HFFc6 (cell line): ENCODE data around the gene VWCE. TPM values are rescaled to one million over a fixed set of nuclear protein-coding genes. Genes with fewer than 3 reads are reported as not detected.
"Not testable (repeated sequence)": the region's sequence is repeated elsewhere in the genome, so short reads cannot be mapped to it uniquely, and the experiment has no call there.

Source experiments
- DNase-seq: peaks from one replicate; pipeline ENCODE4 v3.0.0-alpha.2; 2018
- H3K27ac Mint-ChIP-seq: 2 replicates; pipeline ENCODE4 v1.8.0; 2020; ENCODE audit warnings: mild to moderate bottlenecking, mixed read lengths
- H3K27me3 Mint-ChIP-seq: 2 replicates; pipeline ENCODE4 v1.8.0; 2021; ENCODE audit warnings: mild to moderate bottlenecking, moderate library complexity, mixed read lengths; ENCODE audit not compliant: insufficient read depth
- H3K36me3 Mint-ChIP-seq: 2 replicates; pipeline ENCODE4 v1.8.0; 2021; ENCODE audit warnings: low read depth, mixed read lengths
- H3K4me1 Mint-ChIP-seq: 2 replicates; pipeline ENCODE4 v1.8.0; 2020; ENCODE audit warnings: low read depth, mixed read lengths
- H3K4me3 Mint-ChIP-seq: 2 replicates; pipeline ENCODE4 v1.8.0; 2020; ENCODE audit warnings: mild to moderate bottlenecking, moderate library complexity, mixed read lengths
- H3K9me3 Mint-ChIP-seq: 2 replicates; pipeline ENCODE4 v1.8.0; 2020; ENCODE audit warnings: mild to moderate bottlenecking, mixed read lengths
- total RNA-seq, 6 experiments: library from RNA; stranded (reverse); fragmentation: NEBNext Ultra II Directional; extraction: Animal tissue kit (Norgen Biotek cat#: 25700); gene quantifications; 2 replicates in 1 of 6; 3 replicates in 5 of 6; pipeline ENCODE4 v1.2.3, GENCODE V29; 2021

VWCE gene
- total RNA-seq, 6 experiments from 2014 or later: 0.47 to 1.5 (median 0.74) TPM

DNA sequence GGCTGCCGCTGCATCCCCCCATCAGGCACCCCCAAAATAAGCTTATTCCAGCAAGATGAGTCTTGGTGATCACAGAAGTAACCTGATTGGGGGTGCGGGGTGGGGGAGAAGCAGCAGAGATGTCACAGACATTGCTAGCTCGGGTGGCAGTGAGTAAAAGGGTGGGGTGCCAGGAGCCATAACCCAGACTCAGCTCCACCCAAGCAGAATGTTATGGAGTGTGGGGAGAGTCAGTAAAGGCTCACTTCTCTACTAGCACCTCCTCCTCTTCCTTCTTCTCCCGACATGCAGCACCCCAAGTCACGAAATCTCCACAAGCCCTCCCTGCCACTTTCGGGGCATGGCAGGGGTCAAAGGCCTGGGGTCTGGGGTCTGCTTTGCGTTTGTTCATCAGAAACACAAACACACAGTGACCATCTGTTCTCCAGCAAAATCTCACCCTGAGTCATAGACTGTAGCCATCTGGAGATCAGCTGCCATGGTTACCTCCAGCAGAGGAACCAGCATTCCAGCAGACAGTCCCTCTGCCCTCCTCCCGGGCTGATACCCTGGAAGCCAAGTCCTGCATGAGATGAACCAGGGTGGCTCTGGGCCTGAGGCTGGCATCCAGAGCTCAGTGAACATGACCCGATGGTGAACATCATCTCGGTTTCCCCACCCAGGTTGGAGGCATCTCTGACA, 49.7 kb downstream of the VWCE start:
- H3K9me3 Mint-ChIP-seq, H3K36me3 Mint-ChIP-seq, H3K4me3 Mint-ChIP-seq: not testable (repeated sequence)

DNA sequence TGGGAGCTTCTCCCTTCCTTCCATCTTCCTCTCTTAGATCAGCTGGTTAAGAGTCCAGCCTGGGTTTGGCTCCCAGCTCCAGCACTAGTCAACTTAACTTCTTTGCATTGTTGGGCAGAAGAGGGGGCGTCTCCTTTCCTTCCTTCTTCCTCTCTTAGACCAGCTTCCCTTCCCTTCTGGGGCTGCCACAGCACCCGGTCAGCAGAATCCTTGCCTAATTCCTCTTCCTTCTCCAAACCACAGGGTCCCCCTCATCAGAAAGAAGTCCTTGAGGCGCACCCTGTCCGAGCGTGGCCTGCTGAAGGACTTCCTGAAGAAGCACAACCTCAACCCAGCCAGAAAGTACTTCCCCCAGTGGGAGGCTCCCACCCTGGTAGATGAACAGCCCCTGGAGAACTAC, 53.6 kb downstream of the VWCE start:
- DNase-seq, H3K9me3 Mint-ChIP-seq, H3K27me3 Mint-ChIP-seq, H3K36me3 Mint-ChIP-seq, H3K4me1 Mint-ChIP-seq, H3K27ac Mint-ChIP-seq, H3K4me3 Mint-ChIP-seq: not testable (repeated sequence)

More for the DNA sequence above, 49.7 kb downstream of the VWCE start:
- DNase-seq, H3K27ac Mint-ChIP-seq, H3K4me1 Mint-ChIP-seq: not testable (repeated sequence)
- H3K27me3 Mint-ChIP-seq: peaks cover 25% of the 10 kb centered on the region

DNA sequence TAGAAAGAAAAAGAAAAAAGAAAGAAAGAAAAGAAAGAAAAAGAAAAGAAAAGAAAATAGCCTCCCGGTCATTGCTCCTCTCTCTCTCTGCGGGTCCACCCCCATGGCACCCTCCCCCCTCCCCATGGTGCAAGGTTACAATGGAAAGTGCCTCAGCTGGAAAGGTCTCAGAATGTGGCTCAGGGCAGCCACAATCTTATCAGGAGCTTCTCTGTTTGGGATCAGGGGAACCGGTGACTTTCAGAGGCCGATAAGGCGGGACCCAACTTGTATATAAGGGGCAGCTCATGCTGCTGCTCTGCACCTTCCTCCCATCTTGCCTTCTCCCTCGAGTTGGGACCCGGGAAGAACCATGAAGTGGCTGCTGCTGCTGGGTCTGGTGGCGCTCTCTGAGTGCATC, 54.2 kb downstream of the VWCE start, which contains the start of gene PGA5:
Gene PGA5, plus strand, starts transcription at position 301 of the 400 bp plus-strand sequence. Its CDS starts 52 bp downstream, at position 353.
- not testable (repeated sequence) for H3K27me3 Mint-ChIP-seq, H3K27ac Mint-ChIP-seq, H3K4me3 Mint-ChIP-seq, H3K9me3 Mint-ChIP-seq, H3K36me3 Mint-ChIP-seq, H3K4me1 Mint-ChIP-seq, DNase-seq

DNA sequence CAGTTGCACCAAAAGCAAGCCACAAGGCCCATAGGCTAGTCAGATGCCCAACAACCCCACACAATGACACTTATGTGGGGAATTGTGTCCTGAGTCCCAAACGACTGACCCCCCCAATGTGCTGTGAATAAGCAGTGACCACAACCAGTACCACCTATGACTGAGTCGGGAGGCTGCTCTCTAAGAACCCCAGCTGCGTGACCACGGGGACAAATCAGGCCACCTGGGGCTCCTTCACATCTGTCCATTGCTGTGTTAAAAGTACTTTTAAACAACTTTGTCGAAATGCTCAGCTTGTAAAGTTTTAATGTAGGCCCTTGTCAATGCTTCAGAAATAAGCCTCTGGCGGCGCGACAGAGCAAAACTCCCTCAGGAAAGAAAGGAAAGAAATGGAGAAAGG, 54.8 kb downstream of the VWCE start:
- not testable (repeated sequence) for H3K4me3 Mint-ChIP-seq, H3K27me3 Mint-ChIP-seq, H3K36me3 Mint-ChIP-seq

DNA sequence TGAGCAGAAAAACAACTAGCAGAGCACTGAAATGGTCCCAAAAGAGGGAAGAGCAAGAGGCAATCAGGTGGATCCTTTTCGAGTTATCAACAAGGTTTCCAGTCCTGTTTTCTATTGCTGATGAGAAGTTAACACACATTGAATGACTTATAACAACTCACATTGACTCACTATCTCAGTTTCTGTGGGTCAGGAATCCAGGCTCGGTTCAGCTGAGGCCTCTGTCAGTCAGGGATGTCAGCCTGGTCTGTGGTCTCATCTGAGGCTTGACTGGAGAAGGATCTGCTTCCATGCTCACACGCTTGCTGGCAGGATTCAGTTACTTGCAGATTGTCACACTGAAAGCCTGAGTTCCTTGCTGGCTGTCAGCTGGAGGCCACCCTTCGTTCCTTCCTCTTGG, 58.0 kb downstream of the VWCE start:
- not testable (repeated sequence) for H3K4me3 Mint-ChIP-seq, H3K4me1 Mint-ChIP-seq, H3K27ac Mint-ChIP-seq, H3K27me3 Mint-ChIP-seq, DNase-seq, H3K9me3 Mint-ChIP-seq, H3K36me3 Mint-ChIP-seq

More for the DNA sequence above, 54.8 kb downstream of the VWCE start:
- H3K27ac Mint-ChIP-seq, DNase-seq, H3K9me3 Mint-ChIP-seq, H3K4me1 Mint-ChIP-seq: not testable (repeated sequence)

DNA sequence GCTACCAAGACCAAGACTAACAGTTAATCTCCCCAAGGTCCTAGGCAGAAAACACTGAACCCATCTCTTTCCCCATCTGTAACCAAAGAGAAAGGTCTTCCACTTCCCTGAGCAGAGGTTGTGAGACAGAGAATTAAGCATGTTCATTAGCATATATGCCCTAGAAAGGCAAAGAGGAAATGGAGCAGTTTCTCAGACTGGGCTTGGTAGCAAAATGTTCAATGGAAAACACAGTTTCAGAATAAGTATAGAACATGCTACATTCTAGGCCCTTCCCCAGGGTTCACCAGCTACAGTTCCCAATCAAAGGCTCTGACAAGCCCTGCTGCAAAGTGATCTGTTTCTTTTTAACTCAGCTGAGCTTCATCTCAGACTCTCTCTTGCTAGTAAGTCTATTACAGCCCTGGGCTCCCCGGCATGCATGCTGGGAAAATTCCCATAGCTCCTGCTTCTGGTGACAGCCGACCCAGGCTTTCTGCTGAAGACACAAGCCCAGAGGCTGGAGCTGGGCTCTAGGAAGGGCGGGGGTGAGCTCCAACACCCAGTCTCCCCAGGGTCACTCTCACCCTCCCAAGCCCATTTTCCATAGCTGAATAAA, 62.5 kb downstream of the VWCE start:
- not testable (repeated sequence) for H3K36me3 Mint-ChIP-seq, H3K4me1 Mint-ChIP-seq, H3K27me3 Mint-ChIP-seq, DNase-seq, H3K4me3 Mint-ChIP-seq, H3K9me3 Mint-ChIP-seq, H3K27ac Mint-ChIP-seq

DNA sequence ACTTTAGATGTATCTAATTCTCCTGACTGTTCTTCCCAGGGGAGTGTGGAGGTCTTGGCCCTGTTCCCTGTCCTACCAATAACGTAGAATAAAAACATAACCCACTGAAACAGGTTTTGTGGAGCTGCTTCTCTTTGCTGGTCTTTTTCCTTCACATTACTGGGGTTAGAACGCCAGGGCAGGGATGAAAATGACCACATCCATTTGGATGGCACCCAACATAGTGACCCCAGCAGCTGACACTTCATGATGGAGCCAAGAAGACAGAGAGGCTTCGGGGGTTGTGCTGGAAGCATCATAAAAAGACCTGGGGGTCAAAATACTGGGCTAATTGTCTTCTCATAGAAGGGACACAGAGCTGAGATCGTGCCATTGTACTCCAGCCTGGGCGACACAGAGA, 63.5 kb downstream of the VWCE start:
- H3K36me3 Mint-ChIP-seq, H3K9me3 Mint-ChIP-seq, H3K27me3 Mint-ChIP-seq, H3K4me3 Mint-ChIP-seq, H3K4me1 Mint-ChIP-seq, H3K27ac Mint-ChIP-seq, DNase-seq: not testable (repeated sequence)

DNA sequence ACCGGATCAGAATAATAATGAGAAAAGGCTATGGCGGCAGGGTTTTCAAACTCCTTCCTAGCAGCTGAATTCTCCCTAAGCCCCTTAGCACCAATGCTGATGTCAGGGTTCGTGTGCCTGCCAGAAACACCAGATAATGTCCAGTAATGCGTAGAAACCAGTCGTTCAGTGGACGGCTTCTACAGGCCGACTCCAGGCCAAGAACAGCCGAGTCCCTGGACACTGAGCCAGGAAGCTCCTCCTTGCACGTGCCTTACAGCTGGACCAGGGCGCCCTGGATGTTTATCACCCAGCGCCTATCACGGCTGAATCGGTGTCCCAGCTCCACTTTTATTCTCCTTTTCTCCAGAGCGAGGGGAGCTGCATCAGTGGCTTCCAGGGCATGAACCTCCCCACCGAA, 64.1 kb downstream of the VWCE start:
- H3K27me3 Mint-ChIP-seq, H3K36me3 Mint-ChIP-seq, H3K9me3 Mint-ChIP-seq, H3K4me3 Mint-ChIP-seq, H3K4me1 Mint-ChIP-seq, DNase-seq, H3K27ac Mint-ChIP-seq: not testable (repeated sequence)

DNA sequence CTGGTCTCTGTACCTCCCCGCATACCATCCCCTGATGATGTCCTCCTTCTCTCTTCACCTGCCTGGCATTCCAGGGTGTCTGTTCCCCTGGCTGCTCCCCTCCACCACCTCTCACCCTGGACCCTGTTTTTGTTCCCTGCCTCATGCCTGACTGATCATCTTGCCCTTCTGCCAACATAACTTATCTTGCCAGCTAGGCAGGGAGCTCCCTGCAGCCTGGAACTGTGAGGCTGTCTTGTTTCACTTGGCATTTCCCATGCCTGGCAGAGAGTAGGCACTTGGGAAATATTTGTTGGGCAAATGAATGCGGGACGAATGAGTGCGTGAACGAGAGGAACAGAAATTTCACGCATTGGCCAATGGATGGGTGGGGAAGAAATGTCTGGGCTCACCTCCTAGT, 65.7 kb downstream of the VWCE start:
- H3K27ac Mint-ChIP-seq, H3K4me3 Mint-ChIP-seq, H3K36me3 Mint-ChIP-seq, H3K4me1 Mint-ChIP-seq, DNase-seq, H3K9me3 Mint-ChIP-seq, H3K27me3 Mint-ChIP-seq: not testable (repeated sequence)

DNA sequence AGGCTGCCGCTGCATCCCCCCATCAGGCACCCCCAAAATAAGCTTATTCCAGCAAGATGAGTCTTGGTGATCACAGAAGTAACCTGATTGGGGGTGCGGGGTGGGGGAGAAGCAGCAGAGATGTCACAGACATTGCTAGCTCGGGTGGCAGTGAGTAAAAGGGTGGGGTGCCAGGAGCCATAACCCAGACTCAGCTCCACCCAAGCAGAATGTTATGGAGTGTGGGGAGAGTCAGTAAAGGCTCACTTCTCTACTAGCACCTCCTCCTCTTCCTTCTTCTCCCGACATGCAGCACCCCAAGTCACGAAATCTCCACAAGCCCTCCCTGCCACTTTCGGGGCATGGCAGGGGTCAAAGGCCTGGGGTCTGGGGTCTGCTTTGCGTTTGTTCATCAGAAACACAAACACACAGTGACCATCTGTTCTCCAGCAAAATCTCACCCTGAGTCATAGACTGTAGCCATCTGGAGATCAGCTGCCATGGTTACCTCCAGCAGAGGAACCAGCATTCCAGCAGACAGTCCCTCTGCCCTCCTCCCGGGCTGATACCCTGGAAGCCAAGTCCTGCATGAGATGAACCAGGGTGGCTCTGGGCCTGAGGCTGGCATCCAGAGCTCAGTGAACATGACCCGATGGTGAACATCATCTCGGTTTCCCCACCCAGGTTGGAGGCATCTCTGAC, 68.5 kb downstream of the VWCE start:
- H3K4me3 Mint-ChIP-seq, DNase-seq, H3K27me3 Mint-ChIP-seq, H3K4me1 Mint-ChIP-seq, H3K27ac Mint-ChIP-seq, H3K9me3 Mint-ChIP-seq, H3K36me3 Mint-ChIP-seq: not testable (repeated sequence)

DNA sequence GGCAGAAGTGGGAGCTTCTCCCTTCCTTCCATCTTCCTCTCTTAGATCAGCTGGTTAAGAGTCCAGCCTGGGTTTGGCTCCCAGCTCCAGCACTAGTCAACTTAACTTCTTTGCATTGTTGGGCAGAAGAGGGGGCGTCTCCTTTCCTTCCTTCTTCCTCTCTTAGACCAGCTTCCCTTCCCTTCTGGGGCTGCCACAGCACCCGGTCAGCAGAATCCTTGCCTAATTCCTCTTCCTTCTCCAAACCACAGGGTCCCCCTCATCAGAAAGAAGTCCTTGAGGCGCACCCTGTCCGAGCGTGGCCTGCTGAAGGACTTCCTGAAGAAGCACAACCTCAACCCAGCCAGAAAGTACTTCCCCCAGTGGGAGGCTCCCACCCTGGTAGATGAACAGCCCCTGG, 72.4 kb downstream of the VWCE start:
- H3K36me3 Mint-ChIP-seq, H3K27ac Mint-ChIP-seq, DNase-seq, H3K4me1 Mint-ChIP-seq, H3K9me3 Mint-ChIP-seq, H3K4me3 Mint-ChIP-seq, H3K27me3 Mint-ChIP-seq: not testable (repeated sequence)

DNA sequence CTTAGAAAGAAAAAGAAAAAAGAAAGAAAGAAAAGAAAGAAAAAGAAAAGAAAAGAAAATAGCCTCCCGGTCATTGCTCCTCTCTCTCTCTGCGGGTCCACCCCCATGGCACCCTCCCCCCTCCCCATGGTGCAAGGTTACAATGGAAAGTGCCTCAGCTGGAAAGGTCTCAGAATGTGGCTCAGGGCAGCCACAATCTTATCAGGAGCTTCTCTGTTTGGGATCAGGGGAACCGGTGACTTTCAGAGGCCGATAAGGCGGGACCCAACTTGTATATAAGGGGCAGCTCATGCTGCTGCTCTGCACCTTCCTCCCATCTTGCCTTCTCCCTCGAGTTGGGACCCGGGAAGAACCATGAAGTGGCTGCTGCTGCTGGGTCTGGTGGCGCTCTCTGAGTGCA, 73.1 kb downstream of the VWCE start, which contains the start of gene PGA4:
Gene PGA4, plus strand, starts transcription at position 301 of the 400 bp plus-strand sequence. Its CDS starts 54 bp downstream, at position 355.
- DNase-seq, H3K27ac Mint-ChIP-seq, H3K9me3 Mint-ChIP-seq, H3K36me3 Mint-ChIP-seq, H3K27me3 Mint-ChIP-seq, H3K4me3 Mint-ChIP-seq, H3K4me1 Mint-ChIP-seq: not testable (repeated sequence)

DNA sequence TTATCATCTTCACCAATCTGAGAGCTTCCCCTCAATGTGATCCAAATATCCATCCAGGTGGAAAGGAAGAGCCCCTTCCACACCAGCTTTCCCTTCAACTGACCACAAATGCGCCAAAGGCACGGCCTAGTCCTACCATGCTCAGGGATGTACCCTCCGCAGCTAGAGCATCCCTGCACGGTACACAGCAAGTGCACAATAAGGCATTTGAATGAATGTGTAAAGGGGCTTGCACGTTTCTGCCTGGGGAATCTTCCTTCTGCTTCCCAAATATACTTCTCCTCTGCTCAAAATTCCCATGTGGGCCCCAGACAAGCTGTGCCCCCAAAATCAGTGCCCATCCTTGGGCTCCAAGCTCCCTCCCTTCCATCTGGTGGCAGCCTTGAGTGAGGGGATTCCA, 76.1 kb downstream of the VWCE start:
- not testable (repeated sequence) for H3K27me3 Mint-ChIP-seq, H3K9me3 Mint-ChIP-seq, H3K4me1 Mint-ChIP-seq, H3K27ac Mint-ChIP-seq, H3K36me3 Mint-ChIP-seq, H3K4me3 Mint-ChIP-seq, DNase-seq

DNA sequence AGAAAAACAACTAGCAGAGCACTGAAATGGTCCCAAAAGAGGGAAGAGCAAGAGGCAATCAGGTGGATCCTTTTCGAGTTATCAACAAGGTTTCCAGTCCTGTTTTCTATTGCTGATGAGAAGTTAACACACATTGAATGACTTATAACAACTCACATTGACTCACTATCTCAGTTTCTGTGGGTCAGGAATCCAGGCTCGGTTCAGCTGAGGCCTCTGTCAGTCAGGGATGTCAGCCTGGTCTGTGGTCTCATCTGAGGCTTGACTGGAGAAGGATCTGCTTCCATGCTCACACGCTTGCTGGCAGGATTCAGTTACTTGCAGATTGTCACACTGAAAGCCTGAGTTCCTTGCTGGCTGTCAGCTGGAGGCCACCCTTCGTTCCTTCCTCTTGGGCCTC, 76.8 kb downstream of the VWCE start:
- H3K36me3 Mint-ChIP-seq, H3K4me3 Mint-ChIP-seq, DNase-seq, H3K27me3 Mint-ChIP-seq, H3K4me1 Mint-ChIP-seq, H3K9me3 Mint-ChIP-seq, H3K27ac Mint-ChIP-seq: not testable (repeated sequence)
